Measurements from ENCODE around the gene STAC2.

STAC2 gene

DNA sequence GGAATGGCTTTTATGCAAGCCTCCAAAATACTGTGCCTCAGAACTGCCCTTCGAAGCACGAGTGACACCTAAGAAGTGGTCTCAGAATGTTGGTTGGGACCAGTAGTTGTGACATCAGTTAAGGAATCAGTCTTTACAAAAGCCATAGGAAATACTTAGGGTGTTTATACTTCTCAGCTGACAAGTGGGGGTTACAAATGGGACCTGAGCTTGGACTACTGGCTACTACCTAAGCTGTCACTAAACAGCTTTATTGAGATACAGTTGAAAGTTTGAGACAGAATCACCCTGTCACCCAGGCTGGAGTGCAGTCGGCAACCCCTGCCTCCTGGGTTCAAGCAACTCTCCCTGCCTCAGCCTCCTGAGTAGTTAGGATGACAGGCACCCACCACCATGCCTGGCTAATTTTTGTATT lies 20.6 kb downstream of the STAC2 start:
- no peak overlapping the region for H3K4me3 ChIP-seq (ENCODE audit: low read depth in 1 of 2, low read length in 1 of 2)
- TF ChIP-seq, protein P1, sequence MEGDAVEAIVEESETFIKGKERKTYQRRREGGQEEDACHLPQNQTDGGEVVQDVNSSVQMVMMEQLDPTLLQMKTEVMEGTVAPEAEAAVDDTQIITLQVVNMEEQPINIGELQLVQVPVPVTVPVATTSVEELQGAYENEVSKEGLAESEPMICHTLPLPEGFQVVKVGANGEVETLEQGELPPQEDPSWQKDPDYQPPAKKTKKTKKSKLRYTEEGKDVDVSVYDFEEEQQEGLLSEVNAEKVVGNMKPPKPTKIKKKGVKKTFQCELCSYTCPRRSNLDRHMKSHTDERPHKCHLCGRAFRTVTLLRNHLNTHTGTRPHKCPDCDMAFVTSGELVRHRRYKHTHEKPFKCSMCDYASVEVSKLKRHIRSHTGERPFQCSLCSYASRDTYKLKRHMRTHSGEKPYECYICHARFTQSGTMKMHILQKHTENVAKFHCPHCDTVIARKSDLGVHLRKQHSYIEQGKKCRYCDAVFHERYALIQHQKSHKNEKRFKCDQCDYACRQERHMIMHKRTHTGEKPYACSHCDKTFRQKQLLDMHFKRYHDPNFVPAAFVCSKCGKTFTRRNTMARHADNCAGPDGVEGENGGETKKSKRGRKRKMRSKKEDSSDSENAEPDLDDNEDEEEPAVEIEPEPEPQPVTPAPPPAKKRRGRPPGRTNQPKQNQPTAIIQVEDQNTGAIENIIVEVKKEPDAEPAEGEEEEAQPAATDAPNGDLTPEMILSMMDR (IDR thresholded peaks at IDR 0.05), result no peak
- no peaks in the 10 kb centered on the region for H3K9me3 ChIP-seq
- no peak overlapping the region for H3K27ac ChIP-seq
- H3K4me1 ChIP-seq (ENCODE audit: control insufficient read depth in 1 of 2, insufficient read depth in 1 of 2, low read depth in 1 of 2, low read length in 1 of 2), result peaks cover 14 to 20% of the 10 kb centered on the region in 2 experiments
- peaks cover 24% of the 10 kb centered on the region for H3K27me3 ChIP-seq
- H3K36me3 ChIP-seq, result peaks cover 39% of the 10 kb centered on the region

DNA sequence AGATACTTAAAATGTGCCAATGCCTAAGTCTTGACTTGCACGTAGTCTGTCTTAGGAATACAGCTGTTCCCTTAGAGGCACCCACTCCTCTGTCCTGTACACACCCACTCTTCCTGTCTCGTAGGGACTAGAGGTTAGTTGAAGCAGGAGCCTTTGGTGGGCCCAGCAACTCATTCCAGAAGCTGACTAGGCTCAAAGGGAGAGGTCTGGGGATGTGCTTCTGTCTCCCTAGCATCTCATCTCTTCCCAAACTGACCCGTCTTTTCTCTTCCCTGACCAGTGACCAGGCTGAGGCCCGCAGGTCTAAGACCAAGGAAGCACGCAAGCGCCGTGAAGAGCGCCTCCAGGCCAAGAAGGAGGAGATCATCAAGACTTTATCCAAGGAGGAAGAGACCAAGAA lies 21.5 kb downstream of the STAC2 start:
- no peak overlapping the region for H3K27ac ChIP-seq
- no peak overlapping the region for H3K4me3 ChIP-seq (ENCODE audit: low read depth in 1 of 2, low read length in 1 of 2)
- peaks cover 15% of the 10 kb centered on the region for H3K27me3 ChIP-seq
- peaks cover 39% of the 10 kb centered on the region for H3K36me3 ChIP-seq
- H3K9me3 ChIP-seq, result no peaks in the 10 kb centered on the region
- peaks cover 17 to 18% of the 10 kb centered on the region in 2 experiments for H3K4me1 ChIP-seq (ENCODE audit: control insufficient read depth in 1 of 2, insufficient read depth in 1 of 2, low read depth in 1 of 2, low read length in 1 of 2)
- TF ChIP-seq, protein P1 (IDR thresholded peaks at IDR 0.05), result no peak

DNA sequence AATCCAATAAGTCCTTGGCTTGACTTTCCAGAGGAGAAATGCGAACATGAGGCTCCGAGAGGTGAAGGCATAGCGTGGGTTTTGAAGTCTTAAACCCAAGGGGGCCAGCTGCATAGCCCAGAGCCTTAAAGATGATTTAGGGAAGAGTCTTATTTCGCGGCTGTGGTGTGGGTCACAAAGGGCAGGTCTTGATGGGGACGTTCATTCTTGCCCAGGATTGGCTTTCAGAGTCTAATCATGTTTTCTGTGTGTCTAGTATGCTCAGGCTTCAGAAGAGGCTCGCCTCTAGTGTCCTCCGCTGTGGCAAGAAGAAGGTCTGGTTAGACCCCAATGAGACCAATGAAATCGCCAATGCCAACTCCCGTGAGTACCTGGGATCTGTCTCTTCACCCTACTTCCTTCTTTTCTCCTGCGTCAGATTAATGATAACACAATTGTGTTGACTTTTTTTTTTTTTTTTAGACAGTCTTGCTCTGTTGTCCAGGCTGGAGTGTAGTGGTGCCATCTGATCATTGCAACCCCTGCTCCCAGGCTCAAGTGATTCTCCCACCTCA lies 24.7 kb downstream of the STAC2 start:
- Histone ChIP-seq H3K4me3 (ENCODE audit: low read depth in 1 of 2, low read length in 1 of 2) (peak overlapping the region; percentile 91 to 96), H3K36me3 (peaks cover 39% of the 10 kb centered on the region), H3K9me3 (no peaks in the 10 kb centered on the region), H3K27me3 (peaks cover 27% of the 10 kb centered on the region), H3K4me1 (ENCODE audit: control insufficient read depth in 1 of 2, insufficient read depth in 1 of 2, low read depth in 1 of 2, low read length in 1 of 2) (peaks cover 31 to 45% of the 10 kb centered on the region in 2 experiments), H3K27ac (peak overlapping the region; percentile 91)
- TF ChIP-seq, protein P1 (IDR thresholded peaks at IDR 0.05), result no peak

DNA sequence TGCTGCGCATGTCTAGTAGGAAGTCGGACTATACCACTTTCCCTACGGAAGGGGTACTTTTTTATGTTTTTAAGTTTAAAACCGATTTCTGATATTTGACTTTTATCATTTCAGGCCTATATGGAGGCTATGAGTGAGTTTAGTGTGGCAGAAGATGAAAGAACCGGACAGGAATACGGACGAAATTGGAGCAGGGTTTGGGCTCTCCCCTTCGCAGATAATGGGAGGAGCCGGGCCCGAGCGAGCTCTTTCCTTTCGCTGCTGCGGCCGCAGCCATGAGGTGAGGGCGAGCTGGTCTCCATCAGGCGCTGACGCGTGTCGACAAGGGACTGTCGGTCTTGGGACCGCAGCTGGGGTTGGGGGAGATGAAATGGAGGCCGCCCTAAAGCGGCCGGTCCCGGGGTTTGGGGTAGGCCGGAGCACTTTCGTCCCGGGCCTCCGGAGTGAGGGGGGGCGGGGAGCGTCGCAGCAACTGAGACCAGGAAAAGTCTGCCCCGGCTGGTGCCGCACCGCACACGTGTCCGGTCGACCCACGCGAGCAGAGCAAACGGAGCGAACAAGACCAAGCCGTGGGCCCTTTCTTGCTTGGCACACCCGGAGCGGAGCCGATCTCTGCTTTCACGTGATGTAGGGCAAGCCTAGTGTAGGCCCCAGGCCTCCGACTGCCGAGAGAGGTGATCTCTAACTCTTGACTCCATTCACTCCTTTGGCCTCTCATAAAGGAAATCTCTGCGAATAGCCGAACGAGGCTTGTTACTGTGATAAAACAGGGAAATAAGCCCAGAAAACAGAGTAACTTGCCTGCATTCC lies 25.5 kb downstream of the STAC2 start, which contains the start of gene RPL19:
RPL19 (plus strand) TSS at position 214 of the 810 bp plus-strand sequence; CDS start at position 276, 62 bp downstream.
- Histone ChIP-seq H3K27ac (peak within 1 kb of the TSS; percentile 91), H3K9me3 (no peaks in the 10 kb centered on the region), H3K4me3 (ENCODE audit: low read depth in 1 of 2, low read length in 1 of 2) (peak within 1 kb of the TSS; percentile 91 to 96), H3K27me3 (peaks cover 35% of the 10 kb centered on the region), H3K4me1 (ENCODE audit: control insufficient read depth in 1 of 2, insufficient read depth in 1 of 2, low read depth in 1 of 2, low read length in 1 of 2) (peaks cover 31 to 45% of the 10 kb centered on the region in 2 experiments), H3K36me3 (peaks cover 39% of the 10 kb centered on the region)
- TF ChIP-seq, protein P1 (IDR thresholded peaks at IDR 0.05), result no peak

DNA sequence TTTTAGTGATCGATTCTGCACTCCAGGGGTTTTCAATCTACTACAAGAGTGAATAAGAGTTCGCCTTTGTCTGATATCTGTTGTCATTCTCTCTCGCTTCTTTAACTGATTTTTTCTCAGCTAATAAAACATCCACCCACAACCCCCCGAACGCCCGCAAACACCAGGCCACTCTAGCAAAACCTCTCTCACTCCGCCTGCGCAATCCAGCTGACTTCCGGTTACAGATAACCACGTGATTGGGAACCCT lies 26.0 kb downstream of the STAC2 start:
- H3K4me3 ChIP-seq (ENCODE audit: low read depth in 1 of 2, low read length in 1 of 2), result peak overlapping the region; percentile 91 to 96
- H3K27ac ChIP-seq, result peak overlapping the region; percentile 91
- peaks cover 33% of the 10 kb centered on the region for H3K36me3 ChIP-seq
- TF ChIP-seq, protein P1 (IDR thresholded peaks at IDR 0.05), result no peak
- no peaks in the 10 kb centered on the region for H3K9me3 ChIP-seq
- peaks cover 40% of the 10 kb centered on the region for H3K27me3 ChIP-seq
- H3K4me1 ChIP-seq (ENCODE audit: control insufficient read depth in 1 of 2, insufficient read depth in 1 of 2, low read depth in 1 of 2, low read length in 1 of 2), result peaks cover 31 to 45% of the 10 kb centered on the region in 2 experiments
